HG03108 (cell line): Measurements from ENCODE around the gene ESPL1.

ENCODE experiments used
- ATAC-seq: cut with Tn5 transposase; IDR thresholded peaks from one replicate; pipeline ENCODE4 v1.9.1; 2021; ENCODE audit warnings: moderate library complexity; ENCODE audit not compliant: unreplicated experiment

Gene ESPL1

DNA sequence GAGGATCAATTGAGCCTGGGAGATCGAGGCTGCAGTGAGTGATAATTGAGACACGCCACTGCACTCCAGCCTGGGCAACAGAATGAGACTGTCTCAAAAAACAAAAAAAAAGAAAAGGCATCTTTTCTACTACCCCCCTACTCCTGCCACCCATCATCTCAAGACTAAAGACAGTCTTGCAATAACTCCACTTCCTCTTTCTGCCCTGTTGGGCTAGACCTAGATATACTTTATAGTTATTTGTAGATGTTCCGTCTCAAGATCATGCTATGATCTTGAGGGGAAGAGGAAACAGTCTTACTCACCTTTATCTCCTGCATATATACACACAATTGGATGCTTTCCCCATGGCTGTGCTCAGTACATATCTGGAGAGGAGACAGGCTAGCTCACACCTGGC, 12.1 kb upstream of the ESPL1 start:
- ATAC-seq, result no peak

DNA sequence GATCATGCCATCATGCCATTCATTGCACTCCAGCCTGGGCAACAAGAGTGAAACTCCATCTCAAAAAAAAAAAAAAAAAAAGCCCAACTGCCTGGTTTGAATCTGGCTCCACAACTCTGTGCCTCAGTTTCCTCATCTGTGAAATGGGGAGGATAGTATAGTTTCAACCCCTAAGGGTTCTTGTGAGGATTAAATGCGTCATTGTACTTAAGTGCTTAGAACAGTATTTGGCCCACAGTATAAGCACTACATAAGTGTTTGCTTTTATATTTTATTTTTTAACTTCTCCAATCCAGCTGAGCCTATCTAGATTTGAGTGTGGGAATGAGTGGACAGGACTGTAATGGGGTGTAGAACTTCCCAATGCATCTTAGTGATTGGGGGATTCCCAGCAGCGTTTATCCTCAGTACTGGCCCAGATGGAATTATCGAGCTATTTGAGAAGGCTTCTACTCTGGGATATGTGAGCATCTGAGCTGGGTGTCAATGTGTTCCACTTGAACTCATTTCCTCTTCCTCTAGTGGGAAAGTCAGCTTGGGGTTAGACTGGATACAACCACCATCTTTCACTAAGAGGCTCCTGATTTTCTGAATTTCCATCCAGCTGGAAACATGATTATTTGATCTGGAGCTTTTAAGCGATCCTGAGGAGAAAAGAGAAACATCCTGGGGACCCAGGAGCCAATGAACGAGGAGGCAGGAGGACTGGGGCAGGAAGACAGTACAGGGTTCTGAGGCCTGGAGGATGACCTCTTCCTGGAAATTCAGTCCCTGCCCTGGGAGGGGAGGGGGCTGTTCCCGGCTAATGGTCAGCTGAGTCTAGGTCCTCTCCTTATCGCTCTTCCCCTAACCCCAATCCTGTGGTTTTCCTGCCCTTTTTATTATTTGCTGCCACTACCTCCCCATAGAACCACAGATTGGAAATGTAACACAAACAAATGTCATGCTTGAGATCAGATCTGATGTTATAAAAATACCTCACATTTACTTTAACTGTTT, 9.3 kb upstream of the ESPL1 start:
- ATAC-seq, result no peak

DNA sequence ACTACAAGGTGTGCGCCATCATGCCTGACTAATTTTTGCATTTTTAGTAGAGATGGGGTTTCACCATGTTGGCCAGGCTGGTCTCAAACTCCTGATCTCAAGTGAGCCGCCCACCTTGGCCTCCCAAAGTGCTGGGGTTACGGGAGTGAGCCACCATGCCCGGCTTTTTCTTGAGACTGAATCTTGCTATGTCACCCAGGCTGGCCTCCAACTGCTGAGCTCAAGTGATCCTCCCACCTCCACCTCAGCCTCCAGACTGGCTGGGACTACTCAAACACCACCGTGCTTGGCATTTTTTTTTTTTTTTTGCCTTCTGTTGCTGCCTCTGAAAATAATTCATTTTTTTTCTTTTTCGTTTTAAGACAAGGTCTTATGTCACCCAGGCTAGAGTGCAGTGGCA, 8.2 kb upstream of the ESPL1 start:
- ATAC-seq, result no peak

DNA sequence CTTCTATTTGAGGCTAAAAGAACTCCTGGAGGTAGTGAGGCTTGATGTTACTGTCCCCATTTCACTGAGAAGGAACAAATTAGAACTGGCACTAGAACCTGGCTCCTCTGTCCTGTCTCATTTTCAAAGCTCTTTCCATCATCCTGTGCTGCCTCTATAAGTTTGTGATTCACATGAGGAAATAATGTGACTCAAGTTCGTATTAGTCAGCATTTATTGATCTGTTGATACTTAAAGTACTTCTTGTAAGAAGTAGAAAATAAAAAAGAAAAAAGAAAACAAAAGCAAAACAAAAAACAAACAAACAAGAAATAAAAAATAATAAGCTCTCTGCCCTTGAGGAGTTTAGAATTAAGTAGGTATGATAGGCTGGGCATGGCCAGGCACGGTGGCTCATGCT, 2.3 kb upstream of the ESPL1 start:
- no peak for ATAC-seq

DNA sequence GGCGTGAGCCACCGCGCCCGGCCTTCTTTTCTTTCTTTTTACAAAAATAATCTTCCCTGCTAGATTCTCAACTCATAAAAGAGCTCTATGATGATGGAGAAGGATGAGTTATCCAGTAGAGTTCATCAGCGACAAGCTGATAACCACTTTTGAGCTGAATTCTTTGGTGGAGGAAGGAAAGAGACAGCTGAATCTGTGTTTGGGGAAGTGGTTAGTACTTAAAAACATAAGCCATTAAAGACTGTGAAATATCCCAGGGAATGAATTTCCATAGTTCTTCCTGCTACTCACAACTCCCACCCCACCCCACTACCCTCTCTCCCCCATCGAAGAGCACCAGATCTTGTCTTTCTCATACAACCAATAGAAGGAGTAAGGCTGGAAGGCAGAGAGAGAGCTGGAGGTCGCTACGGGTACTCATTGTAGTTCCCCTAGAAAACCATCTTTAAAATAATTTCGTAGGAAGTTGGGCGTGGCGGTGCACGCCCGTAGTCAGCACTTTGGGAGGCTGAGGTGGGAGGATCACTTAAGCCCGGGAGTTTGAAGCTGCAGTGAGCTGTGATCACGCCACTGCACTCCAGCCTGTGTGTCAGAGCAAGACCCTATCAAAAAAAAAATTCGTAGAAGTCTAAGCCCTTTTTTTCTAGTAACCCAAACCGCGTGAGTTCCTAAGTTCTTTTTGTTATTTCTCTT, 647 bp upstream of the ESPL1 start:
- no peak for ATAC-seq

DNA sequence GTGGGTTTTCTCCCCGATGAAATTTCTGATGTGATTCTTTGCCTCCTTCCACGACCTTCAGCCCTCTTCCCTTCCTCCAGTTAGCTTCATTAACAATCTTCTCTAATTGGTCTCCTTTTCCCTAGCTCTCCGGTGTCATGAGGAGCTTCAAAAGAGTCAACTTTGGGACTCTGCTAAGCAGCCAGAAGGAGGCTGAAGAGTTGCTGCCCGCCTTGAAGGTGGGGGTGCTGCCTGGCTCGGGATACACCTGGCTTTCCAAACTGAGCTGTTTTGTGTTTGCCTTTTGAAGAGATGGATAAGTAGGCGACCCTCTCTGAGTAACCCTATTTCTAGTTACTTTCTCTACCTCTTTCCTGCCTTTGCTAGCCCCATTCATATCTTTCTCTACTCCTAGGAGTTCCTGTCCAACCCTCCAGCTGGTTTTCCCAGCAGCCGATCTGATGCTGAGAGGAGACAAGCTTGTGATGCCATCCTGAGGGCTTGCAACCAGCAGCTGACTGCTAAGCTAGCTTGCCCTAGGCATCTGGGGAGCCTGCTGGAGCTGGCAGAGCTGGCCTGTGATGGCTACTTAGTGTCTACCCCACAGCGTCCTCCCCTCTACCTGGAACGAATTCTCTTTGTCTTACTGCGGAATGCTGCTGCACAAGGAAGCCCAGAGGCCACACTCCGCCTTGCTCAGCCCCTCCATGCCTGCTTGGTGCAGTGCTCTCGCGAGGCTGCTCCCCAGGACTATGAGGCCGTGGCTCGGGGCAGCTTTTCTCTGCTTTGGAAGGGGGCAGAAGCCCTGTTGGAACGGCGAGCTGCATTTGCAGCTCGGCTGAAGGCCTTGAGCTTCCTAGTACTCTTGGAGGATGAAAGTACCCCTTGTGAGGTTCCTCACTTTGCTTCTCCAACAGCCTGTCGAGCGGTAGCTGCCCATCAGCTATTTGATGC, 797 bp downstream of the ESPL1 start:
- ATAC-seq, result no peak

DNA sequence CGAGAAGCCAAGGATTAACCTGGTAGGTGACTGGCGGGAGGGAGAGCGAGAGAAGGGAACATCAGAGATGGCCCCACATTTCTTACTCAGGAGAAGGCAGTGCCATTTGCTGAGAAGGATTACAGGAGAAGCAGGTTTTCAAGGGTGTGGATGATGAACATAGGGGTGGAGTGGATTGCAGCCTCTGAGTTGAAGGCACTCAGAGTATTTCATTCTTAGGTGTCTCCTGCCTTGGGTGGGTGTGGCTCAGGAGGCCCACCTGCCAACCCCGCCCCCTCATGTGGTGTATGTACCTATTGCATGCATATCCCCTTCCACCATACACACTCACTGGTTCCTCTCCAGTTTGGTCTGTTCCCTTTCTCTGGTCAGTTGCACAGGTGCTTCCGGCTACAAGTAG, 6.3 kb downstream of the ESPL1 start:
- ATAC-seq, result no peak

DNA sequence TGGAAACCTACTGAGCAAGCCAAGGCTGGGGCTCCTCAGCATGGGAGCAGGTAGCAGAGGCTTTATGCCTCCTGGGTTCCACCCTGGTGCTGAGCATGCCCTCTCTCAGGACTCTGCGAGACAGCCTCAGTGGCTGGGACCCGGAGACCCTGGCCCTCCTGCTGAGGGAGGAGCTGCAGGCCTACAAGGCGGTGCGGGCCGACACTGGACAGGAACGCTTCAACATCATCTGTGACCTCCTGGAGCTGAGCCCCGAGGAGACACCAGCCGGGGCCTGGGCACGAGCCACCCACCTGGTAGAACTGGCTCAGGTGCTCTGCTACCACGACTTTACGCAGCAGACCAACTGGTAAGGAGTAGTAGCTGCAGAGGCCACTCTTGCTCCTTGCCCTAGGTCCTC, 8.4 kb downstream of the ESPL1 start:
- ATAC-seq, result no peak

DNA sequence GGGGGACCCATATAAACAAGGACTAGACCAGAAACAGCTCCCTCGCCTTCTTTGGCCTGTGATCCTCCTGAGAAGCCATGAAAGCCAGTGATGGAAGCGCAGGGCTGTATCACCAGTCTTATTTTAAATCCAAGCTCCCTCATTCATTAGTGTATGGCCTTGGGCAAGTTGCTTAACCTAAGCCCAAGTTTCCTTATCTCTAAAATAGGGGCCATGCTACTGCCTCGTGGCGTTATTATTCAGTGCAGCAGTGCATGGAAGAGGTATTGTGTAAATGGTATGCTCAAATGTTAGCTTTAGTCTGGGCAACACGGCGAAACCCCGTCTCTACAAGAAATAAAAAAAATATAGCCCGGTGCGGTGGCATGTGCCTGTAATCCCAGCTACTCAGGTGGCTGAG, 9.9 kb downstream of the ESPL1 start:
- ATAC-seq, result no peak

DNA sequence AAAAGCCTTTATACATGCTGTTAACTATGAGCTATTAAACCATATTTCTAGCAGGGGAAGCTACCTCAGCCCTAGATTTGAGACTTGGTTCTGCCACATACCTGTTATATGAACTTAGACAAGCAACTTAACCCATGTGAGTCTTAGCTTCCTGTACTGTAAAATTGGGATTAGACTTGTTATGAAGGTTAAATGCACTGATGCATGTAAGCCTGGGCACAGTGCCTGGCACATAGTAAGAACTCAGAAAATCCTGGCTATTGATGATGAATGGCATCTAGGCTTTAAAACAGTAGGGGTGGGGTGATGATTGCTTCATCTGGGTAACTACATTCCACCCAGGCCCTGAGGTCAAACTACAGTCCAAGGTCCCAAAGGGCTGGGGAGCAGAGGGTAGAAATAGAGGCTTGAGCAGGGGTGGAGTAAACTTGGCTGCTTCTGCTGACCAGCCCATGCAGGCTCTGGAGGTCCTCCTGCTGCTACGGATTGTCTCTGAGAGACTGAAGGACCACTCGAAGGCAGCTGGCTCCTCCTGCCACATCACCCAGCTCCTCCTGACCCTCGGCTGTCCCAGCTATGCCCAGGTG, 11.3 kb downstream of the ESPL1 start:
- no peak for ATAC-seq

DNA sequence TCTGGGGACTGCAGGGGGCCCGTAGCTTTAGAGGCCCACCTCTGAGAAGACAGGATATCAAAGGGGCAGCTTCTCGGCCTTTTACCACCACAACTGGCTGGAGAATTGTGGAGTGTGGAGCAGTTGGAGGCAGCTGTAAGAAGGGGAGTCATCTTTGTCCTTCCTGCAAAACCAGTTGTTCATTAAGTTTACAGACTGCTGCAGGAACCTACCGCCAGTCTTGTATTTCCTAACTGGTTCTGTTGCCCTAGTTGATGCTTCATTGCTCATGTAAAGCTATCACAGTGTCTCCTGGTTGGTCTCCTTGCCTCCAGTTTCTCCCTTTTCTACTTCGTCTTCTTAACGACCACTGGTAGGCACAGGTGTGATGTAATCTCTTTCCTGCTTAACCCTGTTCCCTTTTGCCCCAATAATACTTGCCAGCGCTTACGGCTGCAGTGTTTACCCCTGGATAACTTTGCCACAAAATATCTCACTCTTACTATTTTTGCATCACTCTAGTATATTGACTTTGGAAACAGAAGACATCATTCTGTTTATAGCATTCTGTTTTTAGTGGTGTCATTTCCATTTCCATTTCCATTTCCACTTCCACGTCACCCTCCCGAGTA, 11.9 kb downstream of the ESPL1 start:
- no peak for ATAC-seq

DNA sequence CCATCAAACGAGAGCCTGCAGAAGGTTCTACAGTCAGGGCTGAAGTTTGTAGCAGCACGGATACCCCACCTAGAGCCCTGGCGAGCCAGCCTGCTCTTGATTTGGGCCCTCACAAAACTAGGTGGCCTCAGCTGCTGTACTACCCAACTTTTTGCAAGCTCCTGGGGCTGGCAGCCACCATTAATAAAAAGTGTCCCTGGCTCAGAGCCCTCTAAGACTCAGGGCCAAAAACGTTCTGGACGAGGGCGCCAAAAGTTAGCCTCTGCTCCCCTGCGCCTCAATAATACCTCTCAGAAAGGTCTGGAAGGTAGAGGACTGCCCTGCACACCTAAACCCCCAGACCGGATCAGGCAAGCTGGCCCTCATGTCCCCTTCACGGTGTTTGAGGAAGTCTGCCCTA, 18.3 kb downstream of the ESPL1 start:
- ATAC-seq, result no peak

DNA sequence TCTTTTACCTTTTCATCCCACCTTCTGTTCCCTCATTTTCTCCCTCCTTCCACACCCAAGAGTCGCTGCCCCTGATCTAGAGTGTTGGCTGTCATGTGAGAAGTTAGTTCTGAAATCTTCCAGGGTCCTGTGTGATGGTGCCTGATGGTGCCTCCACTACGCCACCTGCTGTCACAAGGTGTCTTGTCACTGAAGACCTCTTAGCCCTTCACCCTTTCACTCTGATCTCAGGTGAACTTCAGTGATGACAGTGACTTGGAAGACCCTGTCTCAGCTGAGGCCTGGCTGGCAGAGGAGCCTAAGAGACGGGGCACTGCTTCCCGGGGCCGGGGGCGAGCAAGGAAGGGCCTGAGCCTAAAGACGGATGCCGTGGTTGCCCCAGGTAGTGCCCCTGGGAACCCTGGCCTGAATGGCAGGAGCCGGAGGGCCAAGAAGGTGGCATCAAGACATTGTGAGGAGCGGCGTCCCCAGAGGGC, 19.7 kb downstream of the ESPL1 start:
- no peak for ATAC-seq

DNA sequence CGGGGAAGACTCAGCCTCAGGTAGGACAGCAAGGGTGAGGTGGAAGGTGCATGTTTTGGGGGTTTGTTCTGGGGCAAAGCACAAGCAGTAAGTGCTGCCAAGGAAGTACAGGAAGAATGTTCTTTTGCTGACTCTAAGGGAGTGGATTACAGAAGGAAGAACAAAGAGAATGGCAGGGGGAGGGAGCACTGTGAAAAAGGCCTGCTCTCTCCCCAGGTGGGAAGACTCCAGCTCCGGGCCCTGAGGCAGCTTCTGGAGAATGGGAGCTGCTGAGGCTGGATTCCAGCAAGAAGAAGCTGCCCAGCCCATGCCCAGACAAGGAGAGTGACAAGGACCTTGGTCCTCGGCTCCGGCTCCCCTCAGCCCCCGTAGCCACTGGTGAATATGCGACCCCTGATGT, 20.2 kb downstream of the ESPL1 start:
- ATAC-seq, result no peak

DNA sequence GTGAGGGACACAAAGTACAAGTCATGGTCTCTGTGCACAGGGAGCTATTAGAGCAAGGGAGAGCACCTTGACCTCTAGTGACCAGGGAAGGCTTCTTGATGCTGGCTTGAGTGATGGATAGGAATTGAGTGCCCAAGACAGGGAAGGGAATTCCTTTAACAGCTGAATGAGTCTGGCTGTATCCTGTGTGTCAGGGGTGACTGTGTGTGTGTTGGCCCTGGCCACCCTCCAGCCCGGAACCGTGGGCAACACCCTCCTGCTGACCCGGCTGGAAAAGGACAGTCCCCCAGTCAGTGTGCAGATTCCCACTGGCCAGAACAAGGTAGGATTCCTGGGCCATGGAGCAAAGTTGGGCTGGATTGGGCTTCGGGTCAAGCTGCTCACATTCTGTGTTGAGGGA, 21.8 kb downstream of the ESPL1 start:
- no peak for ATAC-seq

DNA sequence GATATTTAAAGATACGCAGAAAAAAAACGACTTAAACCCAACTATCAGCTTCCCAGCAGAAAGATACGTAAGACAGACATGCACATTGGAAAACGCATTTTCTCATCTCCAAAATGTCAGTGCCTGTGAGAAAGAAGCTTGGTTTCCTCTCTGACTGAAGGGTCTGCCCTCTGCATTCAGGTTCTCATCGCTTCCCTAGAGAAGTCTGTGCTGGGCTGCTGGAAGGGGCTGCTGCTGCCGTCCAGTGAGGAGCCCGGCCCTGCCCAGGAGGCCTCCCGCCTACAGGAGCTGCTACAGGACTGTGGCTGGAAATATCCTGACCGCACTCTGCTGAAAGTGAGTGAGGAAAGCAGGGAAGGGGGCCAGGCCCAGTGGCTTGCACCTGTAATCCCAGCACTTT, 22.6 kb downstream of the ESPL1 start:
- no peak for ATAC-seq

DNA sequence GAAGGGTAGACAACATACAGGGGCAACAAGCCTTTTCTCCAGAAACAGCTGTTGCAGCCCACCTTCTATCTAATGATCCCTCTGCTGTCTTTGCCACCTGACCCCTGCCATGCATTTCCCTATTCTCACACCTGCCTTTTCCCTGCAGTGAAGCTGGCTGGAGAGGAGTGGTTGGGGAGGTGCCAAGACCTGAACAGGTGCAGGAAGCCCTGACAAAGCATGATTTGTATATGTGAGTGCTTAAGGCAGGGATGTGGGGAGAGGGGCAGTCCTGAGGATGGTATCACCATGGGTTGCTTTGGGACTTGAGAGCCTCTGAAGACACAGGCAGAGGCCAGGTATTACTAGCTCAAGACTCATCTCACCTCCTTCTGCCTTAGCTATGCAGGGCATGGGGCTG, 24.3 kb downstream of the ESPL1 start:
- ATAC-seq, result no peak

DNA sequence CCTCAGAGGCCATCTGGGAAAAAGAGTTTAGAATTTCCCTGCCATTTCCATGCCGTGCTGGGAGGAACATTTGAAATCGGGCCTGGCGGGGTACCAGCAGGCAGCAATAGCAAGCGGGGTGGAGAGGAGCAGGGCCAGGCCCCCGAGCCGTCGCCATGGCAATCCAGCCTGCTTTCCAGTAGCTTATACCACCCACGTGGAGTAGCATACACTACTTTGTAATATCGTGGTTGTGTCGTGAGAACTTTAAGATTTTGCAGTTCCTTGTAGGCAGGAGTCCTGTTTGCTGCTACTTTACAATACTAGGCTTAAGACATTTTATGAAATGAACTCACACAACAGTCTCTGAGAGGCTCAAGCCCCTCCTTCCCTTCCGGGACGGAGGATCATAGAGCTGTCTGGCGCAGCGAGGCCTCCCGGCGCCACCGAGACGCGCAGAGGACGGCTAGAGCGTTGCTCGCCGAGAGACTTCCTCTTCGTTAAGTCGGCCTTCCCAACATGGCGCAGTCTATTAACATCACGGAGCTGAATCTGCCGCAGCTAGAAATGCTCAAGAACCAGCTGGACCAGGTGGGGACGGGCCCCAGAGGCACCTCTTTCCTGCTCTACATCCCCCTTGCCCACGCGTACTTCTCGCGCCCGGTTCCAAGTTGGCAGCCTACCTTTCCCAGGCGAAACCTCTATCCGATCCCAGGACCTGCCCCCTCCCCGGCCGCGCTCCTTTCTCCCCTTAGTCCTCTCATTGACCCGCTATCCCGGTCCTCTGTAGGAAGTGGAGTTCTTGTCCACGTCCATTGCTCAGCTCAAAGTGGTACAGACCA, 27.2 kb downstream of the ESPL1 start, which contains the start of gene PFDN5:
PFDN5 (plus strand) TSS at position 473 of the 821 bp plus-strand sequence; CDS start at position 499, 26 bp downstream.
- ATAC-seq, result peak; percentile 84

DNA sequence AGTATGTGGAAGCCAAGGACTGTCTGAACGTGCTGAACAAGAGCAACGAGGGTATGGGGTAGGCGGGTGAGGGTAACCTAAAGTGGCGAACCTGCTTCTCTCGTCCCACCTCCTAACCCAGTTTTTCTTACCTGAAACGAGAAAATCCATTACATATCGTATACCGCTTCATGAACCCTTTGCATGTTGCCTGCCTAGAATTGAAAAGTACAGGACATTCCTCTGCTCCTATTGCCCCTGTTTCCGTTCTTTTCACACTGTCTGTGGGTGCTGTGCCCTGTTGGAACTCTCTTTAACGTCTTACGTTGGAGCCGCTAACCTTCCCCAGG, 27.8 kb downstream of the ESPL1 start:
- no peak for ATAC-seq
